WERI-Rb-1 (cell line): ENCODE data around the gene BSPRY.
A peak's percentile ranks its signal among the peaks of the same experiment; 100 is the strongest.

Experiments
- DNase-seq: peaks from one replicate; pipeline ENCODE4 v3.0.0-alpha.2; 2020
- H3K27ac ChIP-seq: fragments of 250-450 bp; sonication (Bioruptor Pico); 2 replicates; pipeline ENCODE4 v1.5.1; 2020; ENCODE audit warnings: mild to moderate bottlenecking, moderate library complexity
- H3K27me3 ChIP-seq: fragments of 250-450 bp; sonication (Bioruptor Pico); 2 replicates; pipeline ENCODE4 v1.5.1; 2021; ENCODE audit warnings: mild to moderate bottlenecking, low read depth, moderate library complexity; ENCODE audit not compliant: insufficient read depth, severe bottlenecking
- H3K36me3 ChIP-seq: fragments of 250-450 bp; sonication (Bioruptor Pico); 2 replicates; pipeline ENCODE4 v1.5.1; 2020; ENCODE audit warnings: mild to moderate bottlenecking, moderate library complexity
- H3K4me3 ChIP-seq: 2 replicates; pipeline ENCODE4 v1.5.1; 2011; ENCODE audit warnings: low read depth, mild to moderate bottlenecking, control low read depth, low read length
- H3K9me3 ChIP-seq: fragments of 250-450 bp; sonication (Bioruptor Pico); 2 replicates; pipeline ENCODE4 v1.5.1; 2021; ENCODE audit warnings: mild to moderate bottlenecking, moderate library complexity; ENCODE audit not compliant: severe bottlenecking
- CTCF ChIP-seq: IDR thresholded peaks from 2 replicates; pipeline ENCODE4 v1.5.1; 2011; ENCODE audit warnings: low read depth, mild to moderate bottlenecking, control low read depth, inconsistent platforms, low read length

The BSPRY gene

GRCh38 chr9:113409481-113409880 is 60.1 kb downstream of the BSPRY start:
- no peak for DNase-seq
- Histone ChIP-seq H3K9me3 (no peaks in the 10 kb centered on the region), H3K27me3 (no peaks in the 10 kb centered on the region), H3K27ac (peak overlapping the region; percentile 99), H3K36me3 (peaks cover 39% of the 10 kb centered on the region), H3K4me3 (peak overlapping the region; percentile 82)
- no peak for TF ChIP-seq CTCF

- H3K9me3 ChIP-seq = no peaks in the 10 kb centered on the region
- H3K27me3 ChIP-seq = no peaks in the 10 kb centered on the region
- H3K36me3 ChIP-seq = peaks cover 39% of the 10 kb centered on the region
- H3K27ac ChIP-seq = peak overlapping the region; percentile 99
- H3K4me3 ChIP-seq = peak overlapping the region; percentile 82
- no peak for DNase-seq
- no peak for TF ChIP-seq CTCF
Measured at GRCh38 chr9:113409883-113410206, 60.5 kb downstream of the BSPRY start.

GRCh38 chr9:113410207-113410864 is 61.0 kb downstream of the BSPRY start, which contains the start of the genes C9orf43 and POLE3:
Gene C9orf43 (plus strand): TSS chr9:113410747. CDS start chr9:113413494, 2,747 bp downstream.
Gene POLE3 (minus strand): TSS chr9:113410675. CDS start chr9:113410293, 382 bp downstream.
- no peak for TF ChIP-seq CTCF
- peak within 1 kb of the TSS; percentile 99 for H3K27ac ChIP-seq
- no peaks in the 10 kb centered on the region for H3K27me3 ChIP-seq
- H3K4me3 ChIP-seq = peak within 1 kb of the TSS; percentile 82
- peak; percentile 99 for DNase-seq
- peaks cover 39% of the 10 kb centered on the region for H3K36me3 ChIP-seq
- no peaks in the 10 kb centered on the region for H3K9me3 ChIP-seq

- no peak overlapping the region for H3K27ac ChIP-seq
- H3K4me3 ChIP-seq = no peak overlapping the region
- H3K27me3 ChIP-seq = no peaks in the 10 kb centered on the region
- H3K9me3 ChIP-seq = no peaks in the 10 kb centered on the region
- DNase-seq = no peak
- TF ChIP-seq CTCF = no peak
- H3K36me3 ChIP-seq = no peaks in the 10 kb centered on the region
Measured at GRCh38 chr9:113416149-113416721, 66.9 kb downstream of the BSPRY start.

GRCh38 chr9:113417370-113417769 is 68.0 kb downstream of the BSPRY start:
- Histone ChIP-seq H3K4me3 (no peak overlapping the region), H3K9me3 (no peaks in the 10 kb centered on the region), H3K36me3 (no peaks in the 10 kb centered on the region), H3K27me3 (no peaks in the 10 kb centered on the region), H3K27ac (no peak overlapping the region)
- TF ChIP-seq CTCF = no peak
- DNase-seq = no peak
